COR-L47 (cell line): Measurements from ENCODE around the gene PRMT1.
A peak's percentile ranks its signal among the peaks of the same experiment; 100 is the strongest.
"Not testable (repeated sequence)": the region's sequence is repeated elsewhere in the genome, so short reads cannot be mapped to it uniquely, and the experiment has no call there.

Experiments
- DNase-seq: peaks from one replicate; lab custom pipeline; 2025; lab: John Stamatoyannopoulos, UW

Gene PRMT1

DNA sequence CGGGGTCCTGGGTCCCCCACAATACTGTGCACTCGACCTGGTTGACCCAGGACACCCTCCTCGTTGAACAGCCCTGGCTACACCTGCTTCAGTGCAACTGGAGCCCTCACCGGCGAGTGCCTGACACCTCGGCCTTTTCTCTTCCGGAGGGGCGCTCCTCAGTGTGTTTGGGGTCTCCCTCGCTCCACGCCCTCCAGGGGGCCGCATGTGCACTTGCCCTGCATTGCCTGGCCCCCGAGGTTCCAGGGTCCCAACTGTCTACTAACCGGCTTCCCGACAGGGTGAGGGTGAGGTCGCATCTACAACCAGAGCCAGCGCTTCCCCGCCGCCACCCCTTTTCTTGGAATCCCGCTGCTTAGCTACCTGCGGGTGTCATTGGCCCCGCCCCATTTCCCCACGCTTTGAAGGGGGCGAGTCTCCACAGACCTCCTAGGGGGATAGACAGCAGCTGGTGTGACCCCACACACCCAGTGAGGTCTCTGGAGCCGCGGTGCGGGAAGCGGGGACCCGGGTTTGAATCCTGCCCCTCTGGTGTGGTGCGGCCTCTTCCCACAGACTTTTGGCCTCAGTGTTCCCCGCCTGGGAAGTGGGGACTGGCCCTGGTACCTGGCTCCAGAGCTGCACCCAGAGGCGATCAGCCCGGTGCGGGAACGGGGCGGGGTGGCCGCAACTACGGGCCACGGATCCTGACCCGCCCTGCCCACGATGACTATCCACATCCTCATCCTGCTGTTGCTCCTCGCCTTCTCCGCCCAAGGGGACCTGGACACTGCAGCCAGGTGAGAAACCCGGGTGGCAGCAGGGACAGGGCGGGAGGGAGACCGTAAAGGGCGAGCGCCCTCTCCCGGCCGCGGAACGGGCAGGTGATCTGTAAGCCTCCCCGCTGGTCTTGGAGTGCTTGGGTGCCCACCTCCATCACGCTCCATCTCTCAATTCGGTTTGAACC, 12.3 kb downstream of the PRMT1 start, which contains the start of gene ADM5:
Gene ADM5 (plus strand): TSS at position 462 of the 946 bp plus-strand sequence. CDS start 244 bp downstream, at position 706.
- peak; percentile 78 for DNase-seq

DNA sequence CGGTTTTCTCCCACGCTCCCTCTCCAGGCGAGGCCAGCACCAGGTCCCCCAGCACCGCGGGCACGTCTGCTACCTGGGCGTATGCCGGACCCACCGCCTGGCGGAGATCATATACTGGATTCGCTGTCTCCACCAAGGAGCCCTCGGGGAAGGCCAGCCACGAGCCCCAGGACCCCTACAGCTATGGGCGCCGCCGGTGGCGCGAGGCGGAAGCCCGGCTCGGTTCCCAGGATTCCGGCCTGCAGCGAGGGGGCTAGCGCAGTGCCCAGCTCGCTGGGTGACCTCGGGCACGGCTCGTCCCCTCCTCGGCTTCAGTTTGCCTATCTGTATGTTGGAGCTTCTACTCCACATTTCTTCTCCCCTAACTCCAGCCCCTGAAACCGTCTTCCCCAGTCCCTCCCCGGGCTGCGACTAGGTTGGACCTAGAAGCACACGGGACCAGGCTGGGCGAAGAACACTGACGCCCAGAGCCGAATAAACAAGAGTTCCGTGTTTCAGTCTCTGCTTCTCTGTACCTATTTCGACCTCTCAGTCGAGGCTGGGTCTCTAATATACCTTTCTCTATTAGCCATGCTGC, 13.1 kb downstream of the PRMT1 start:
- DNase-seq: no peak

DNA sequence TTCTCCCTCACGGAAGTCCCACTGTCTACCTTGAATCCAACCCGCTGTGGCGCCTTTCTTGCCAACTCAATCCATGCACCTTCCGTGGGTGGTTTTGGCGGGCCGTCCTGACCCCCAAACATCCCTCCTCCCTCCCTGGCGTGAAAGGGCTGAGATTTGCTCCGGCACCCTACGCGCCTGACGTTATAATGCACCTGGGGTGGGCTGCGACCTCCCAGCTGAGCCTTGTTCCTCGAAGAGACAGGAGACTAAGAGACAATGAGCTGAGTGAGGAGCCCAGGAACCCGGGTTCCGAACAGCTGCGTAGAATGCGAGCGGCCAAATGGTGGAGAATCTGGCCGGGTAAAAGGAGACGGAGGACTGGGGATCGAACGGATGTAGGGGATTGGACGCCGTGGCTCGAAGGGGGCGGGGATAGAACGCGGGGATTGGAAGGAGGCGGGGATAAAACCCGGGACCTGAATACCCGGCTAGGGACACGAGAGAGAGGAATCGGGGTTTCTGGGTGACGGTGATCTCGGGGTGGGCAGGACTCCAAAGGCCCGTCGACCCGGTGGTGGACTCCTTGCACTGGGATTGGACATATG, 13.7 kb downstream of the PRMT1 start, which contains the start of gene CPT1C:
Gene CPT1C (plus strand): TSS at position 461 of the 587 bp plus-strand sequence. CDS start 1,137 bp downstream, outside the sequence.
- DNase-seq: peak; percentile 87

DNA sequence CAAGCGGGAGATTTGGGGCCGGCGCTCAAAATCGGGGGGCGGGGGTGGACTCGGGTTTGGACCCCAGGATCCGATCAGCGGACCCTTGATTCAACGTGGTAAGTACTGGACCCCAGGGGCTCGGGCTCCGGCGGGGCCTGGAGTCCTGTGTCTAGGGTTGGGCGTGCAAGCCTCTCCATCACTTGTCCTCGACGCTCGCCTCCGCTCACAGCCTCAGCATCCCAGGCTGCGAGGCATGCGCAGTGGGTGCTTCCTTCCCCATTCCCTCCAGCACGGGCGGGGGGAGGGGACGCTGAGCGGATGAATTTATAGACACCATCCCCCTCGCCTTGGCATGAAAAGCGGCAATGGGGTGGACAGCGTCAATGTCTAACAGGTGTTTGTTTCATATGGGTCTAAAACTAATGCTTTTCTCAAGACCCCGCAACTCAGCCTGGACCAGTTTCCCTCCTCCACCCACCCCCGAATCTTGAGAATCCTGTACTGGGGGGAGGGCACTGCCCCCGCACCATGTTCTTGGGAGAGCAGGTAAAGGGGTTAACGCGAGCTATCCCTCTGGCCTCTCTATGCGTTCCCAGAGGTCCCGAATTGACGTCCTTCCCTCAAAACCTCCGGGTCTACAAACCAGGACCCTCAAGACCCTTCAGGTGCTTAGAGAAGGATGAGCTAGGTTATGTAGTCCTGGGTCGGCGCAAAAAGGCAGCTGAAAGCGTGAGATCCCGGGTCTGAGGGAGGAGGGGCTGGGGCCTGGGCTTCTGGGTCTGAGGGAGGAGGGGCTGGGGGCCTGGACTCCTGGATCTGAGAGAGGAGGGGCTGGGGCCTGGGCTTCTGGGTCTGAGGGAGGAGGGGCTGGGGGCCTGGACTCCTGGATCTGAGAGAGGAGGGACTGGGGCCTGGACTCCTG, 14.4 kb downstream of the PRMT1 start:
- DNase-seq: peak; percentile 57

DNA sequence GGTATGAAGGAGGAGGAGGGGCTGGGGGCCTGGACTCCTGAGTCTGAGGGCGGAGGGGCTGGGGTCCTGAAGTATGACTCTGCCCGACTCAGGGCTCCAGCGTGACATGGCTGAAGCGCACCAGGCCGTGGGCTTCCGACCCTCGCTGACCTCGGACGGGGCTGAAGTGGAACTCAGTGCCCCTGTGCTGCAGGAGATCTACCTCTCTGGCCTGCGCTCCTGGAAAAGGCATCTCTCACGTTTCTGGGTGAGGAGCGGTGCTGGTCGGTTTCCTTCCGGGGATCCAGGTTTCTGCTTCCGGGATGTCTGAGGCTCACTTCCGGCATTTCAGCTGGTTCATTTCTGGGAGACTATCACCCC, 15.1 kb downstream of the PRMT1 start:
- no peak for DNase-seq

DNA sequence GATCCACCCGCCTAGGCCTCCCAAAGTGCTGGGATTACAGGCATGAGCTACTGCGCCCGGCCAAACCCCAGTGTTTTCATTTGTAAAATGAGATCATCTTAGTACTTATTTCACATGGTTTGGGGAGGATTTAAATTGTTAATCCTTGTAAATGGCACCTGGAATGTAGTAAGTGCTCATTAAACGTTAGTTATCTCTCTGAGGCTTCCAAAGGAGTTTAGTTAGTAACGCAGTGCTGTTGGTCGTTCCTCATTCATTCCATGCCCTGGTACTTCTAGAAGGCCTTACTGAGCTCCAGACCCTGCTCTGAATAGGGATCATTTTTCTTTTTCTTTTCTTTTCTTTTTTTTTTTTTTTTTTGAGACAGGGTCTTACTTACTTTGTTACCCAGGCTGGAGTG, 19.0 kb downstream of the PRMT1 start:
- DNase-seq: no peak

DNA sequence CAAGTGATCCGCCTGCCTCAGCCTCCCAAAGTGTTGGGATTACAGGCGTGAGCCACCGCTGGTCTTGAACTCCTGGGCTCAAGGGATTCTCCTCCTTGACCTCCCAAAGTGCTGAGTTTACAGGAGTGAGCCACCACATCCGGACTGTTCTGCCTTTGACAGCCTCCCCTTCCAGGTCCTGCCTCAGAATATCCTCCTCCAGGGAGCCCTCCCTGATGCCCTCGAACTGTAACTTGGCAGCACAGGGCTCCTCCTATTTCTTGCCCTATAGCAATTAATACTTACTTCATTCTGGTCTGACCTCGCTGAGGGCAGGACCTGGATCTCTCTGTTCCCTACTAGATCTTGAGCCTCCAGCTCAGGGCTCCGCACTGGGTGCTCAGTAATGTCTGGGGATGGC, 19.8 kb downstream of the PRMT1 start:
- no peak for DNase-seq

DNA sequence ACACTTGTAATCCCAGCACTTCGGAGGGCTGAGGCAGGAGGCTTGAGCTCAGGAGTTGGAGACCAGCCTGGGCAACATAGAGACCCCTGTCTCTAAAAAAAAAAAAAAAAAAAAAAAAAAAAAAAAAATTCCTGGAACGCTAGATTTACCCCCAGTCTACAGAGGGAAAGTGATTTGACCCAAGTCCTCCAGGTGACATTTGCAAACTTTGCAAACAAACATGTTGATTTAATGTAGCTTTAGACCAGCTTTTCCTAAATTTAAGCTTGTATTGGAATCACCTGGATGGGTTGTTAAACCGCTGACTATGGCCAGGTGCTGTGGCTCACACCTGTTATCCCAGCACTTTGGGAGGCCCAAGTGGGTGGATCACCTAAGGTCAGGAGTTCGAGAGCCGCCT, 22.3 kb downstream of the PRMT1 start:
- no peak for DNase-seq

DNA sequence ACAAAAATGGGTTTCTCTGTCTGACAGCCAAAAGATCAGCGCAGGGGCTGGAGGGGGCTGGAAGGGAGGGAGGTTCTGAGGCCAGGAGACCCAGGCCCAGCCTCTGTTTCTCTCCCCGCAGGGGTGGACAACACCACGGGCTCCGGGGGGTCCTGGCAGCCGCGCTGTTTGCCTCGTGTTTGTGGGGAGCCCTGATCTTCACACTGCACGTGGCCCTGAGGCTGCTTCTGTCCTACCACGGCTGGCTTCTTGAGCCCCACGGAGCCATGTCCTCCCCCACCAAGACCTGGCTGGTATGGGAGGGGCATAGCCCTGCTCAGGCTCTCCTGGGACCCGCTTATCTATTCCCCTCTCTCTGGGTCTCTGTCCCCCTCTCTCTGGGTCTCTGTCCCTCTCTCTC, 23.5 kb downstream of the PRMT1 start:
- DNase-seq: no peak

DNA sequence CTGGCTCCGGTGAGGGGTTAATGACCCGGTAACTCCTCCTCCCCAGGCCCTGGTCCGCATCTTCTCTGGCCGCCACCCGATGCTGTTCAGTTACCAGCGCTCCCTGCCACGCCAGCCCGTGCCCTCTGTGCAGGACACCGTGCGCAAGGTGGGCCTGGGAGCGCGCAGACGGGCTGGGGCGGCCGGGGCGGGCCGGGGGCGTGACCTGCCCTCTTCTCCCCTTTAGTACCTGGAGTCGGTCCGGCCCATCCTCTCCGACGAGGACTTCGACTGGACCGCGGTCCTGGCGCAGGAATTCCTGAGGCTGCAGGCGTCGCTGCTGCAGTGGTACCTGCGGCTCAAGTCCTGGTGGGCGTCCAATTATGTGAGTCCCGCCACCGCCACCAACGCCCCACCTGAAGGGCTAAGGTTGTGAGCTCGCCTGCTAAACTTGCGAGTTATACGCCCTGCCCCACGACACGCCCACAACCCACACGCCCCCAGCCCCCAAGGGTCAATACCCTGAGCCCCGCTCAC, 24.3 kb downstream of the PRMT1 start:
- DNase-seq: no peak

DNA sequence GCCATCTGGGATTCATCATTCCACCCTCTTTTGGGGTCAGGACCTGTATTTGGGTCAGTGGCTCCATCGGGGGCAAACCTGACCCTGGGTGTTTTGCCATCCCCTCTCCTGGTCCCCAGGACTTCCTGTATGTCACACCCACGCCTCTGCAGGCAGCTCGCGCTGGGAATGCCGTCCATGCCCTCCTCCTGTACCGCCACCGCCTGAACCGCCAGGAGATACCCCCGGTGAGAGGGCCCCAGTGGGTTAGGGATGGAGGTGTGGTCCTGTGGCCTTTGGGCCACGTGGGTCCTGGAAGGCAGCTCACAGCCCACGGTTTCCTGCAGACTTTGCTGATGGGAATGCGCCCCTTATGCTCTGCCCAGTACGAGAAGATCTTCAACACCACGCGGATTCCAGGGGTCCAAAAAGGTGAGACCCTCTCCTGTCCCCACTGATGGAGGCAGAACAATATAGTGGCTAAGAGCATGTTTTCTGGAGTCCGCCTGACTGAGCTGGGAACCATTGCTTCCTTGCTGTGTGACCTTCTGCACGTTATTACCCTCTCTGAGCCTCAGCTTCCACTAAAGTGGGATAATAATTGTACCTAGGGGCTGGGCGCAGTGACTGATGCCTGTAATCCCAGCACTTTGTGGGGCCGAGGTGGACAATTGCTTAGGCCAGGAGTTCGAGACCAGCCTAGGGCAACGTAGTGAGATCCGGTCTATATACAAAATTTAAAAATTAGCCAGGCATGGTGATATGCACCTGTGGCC, 28.0 kb downstream of the PRMT1 start:
- DNase-seq: no peak

DNA sequence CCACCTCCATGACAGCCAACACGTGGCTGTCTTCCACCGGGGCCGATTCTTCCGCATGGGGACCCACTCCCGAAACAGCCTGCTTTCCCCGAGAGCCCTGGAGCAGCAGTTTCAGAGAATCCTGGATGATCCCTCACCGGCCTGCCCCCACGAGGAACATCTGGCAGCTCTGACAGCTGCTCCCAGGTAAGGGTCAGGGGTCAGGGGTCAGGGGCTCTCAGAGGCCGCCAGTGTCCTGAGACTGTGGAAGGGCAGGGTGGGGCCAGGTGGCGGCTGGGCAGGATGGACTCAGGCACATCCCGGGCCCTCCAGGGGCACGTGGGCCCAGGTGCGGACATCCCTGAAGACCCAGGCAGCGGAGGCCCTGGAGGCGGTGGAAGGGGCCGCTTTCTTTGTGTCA, 28.8 kb downstream of the PRMT1 start:
- no peak for DNase-seq

DNA sequence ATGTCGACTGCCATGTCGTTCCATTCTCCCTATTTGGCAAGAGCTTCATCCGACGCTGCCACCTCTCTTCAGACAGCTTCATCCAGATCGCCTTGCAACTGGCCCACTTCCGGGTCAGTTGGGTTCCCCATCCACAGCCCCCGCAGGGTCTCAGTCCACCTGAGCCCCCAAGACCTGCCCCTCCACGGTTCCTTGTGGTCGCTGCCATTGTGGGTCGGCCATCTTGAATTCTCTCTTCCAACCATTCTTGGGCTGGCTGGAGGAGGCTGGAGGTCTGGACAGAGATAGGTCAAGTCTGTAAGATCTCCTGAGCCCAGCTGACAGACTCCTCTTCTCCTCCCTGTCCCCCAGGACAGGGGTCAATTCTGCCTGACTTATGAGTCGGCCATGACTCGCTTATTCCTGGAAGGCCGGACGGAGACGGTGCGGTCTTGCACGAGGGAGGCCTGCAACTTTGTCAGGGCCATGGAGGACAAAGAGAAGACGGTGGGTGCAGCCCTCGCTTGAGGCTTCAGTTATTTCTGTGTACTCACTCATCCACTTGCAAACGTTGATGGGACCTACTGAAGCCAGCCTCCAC, 33.4 kb downstream of the PRMT1 start:
- DNase-seq: no peak

DNA sequence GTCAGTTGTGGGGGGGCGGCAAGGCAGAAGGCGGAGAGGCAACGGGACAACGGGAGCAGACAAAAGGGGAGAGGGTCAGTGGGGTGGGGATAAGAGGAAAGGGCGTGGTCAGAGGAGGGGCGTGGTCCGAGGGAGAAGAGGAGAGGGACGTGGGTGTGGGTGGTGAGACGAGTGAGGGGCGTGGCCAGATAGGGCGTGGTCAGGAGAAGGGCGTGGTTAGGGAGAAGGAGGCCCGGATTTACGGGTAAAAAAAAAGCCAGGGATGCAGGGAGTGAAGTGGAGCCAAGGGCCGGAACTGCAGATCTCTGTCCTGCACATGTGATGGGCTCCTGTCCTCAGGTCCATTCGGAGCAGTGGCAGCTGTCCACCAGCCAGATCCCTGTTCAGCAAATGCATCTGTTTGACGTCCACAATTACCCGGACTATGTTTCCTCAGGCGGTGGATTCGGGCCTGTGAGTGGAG, 35.4 kb downstream of the PRMT1 start:
- DNase-seq: no peak

DNA sequence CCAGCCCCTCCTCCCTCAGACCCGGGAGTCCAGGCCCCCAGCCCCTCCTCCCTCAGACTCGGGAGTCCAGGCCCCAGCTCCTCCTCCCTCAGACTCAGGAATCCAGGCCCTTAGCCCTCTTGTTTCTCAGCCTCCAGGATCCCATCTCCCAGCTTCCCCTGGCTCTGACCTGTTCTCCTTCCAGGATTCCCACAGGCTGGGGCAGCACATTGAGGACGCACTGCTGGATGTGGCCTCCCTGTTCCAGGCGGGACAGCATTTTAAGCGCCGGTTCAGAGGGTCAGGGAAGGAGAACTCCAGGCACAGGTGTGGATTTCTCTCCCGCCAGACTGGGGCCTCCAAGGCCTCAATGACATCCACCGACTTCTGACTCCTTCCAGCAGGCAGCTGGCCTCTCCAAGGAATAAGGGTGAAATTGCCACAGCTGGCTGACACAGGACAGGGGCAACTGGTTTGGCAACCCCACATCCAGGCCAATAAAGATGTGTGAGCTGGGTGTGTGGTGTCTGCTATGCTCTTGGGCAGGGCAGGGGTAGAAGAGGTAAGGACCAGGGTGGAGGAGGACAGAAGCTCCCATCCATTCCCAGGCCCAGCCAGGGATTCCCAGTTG, 36.3 kb downstream of the PRMT1 start:
- DNase-seq: no peak

DNA sequence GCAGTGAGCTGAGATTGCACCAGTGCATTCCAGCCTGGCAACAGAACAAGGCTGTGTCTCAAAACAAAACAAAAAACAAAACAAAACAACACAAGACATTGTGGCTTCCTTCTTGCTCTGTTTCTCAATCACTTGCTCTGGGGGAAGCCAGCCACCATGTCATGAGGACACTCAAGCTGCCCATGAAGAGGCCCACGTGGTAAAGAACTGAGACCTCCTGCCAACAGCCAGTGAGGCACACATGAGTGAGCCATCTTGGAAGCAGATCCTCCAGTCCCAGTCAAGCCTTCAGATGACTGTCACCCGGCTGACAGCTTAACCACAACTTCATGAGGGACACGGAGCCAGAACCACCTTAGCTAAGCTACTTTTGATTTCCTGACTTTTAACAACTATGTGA, 39.1 kb downstream of the PRMT1 start:
- DNase-seq: no peak

DNA sequence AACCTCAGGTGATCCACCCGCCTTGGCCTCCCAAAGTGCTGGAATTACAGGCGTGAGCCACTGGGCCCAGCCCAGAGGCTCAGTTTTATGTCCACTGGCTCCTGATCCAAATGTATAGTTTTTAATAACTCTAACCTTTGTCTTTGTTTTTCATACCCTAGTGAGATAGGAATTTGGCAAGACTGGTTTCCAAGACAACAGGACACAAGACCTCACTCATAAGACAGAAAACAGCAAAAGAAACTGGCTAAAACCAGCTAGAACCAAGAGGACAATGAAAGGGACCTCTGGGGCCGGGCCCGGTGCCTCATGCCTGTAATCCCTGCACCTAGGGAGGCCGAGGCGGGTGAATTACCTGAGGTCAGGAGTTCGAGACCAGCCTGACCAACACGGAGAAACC, 41.4 kb downstream of the PRMT1 start:
- DNase-seq: no peak

DNA sequence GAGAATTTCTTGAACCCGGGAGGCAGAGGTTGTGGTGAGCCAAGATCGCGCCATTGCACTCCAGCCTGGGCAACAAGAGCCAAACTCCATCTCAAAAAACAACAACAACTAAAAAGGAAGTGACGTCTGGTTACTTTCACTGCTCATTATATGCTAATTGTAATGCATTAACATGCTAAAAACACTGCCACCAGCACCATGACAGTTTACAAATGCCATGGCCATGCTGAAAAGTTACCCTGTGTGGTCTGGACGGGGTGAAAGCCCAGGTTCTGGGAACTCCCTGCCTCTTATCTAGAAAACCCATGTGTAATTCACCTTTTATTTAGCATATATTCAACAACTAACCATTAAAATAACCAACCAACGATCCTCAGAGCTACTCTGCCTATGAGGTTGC, 41.9 kb downstream of the PRMT1 start:
- no peak for DNase-seq

DNA sequence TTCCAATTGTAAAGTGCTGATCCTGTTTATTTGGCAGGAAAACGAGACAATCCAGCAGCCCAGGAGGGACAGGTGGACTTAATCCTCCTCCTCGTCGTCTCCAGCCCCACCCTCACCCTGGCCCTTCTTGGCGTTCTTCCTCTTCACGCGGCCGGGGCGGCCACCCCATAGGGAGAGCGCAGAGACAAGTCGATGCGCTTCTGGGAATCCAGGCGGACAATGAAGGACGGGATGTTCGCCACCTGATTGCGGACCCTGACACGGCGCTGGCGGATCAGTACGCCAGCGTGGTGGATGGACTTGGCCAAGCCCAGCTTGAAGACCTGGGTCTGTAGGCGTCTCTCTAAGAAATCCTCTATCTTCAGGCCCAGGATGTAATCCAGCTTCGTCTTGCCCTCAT, 42.3 kb downstream of the PRMT1 start:
- DNase-seq: not testable (repeated sequence)
